Thoracic aorta (tissue), 2 donors: ENCODE results near the gene EXOC6. TPM values are rescaled to one million over a fixed set of nuclear protein-coding genes. Genes with fewer than 3 reads are reported as not detected.

ENCODE experiments used
- ATAC-seq: fragments of 150-250 bp; one replicate; pipeline ENCODE4 v1.8.0; 2017; ENCODE audit warnings: low read depth; ENCODE audit not compliant: insufficient number of reproducible peaks, low FRiP score
- DNase-seq: peaks from one replicate; pipeline ENCODE4 v3.0.0-alpha.2; 2020; ENCODE audit warnings: low spot score
- H3K27ac ChIP-seq, 2 donors: fragments of 200-600 bp; sonication (generic); 1 replicate in 1 of 2; 2 replicates in 1 of 2; pipeline ENCODE4 v1.5.1; 2016; ENCODE audit warnings: mild to moderate bottlenecking in 2 of 2, moderate library complexity in 2 of 2
- H3K27me3 ChIP-seq: fragments of 200-600 bp; sonication (generic); replicated peaks from 2 replicates; pipeline ENCODE4 v1.6.0; 2016; ENCODE audit warnings: mild to moderate bottlenecking; ENCODE audit not compliant: insufficient read depth
- H3K36me3 ChIP-seq: fragments of 200-600 bp; sonication (generic); one replicate; pipeline ENCODE4 v1.5.1; 2016
- H3K4me1 ChIP-seq, 2 donors: fragments of 200-600 bp; sonication (generic); 1 replicate in 1 of 2; 2 replicates in 1 of 2; pipeline versions ENCODE4 v1.5.1 to v1.6.0; 2016; ENCODE audit warnings: low read depth in 2 of 2, mild to moderate bottlenecking in 1 of 2; ENCODE audit not compliant: control insufficient read depth in 1 of 2
- H3K4me3 ChIP-seq: fragments of 200-600 bp; sonication (generic); 2 replicates; pipeline ENCODE4 v1.5.1; 2016; ENCODE audit warnings: mild to moderate bottlenecking
- H3K9me3 ChIP-seq: fragments of 200-600 bp; sonication (generic); 2 replicates; pipeline ENCODE4 v1.5.1; 2016
- total RNA-seq, 2 donors: library from RNA; depleted of rRNA; stranded (reverse); fragments of >200 nt; gene quantifications; one replicate each; pipeline versions ENCODE4 v1.1.0 to v1.2.3, GENCODE V29; 2016
- TF ChIP-seq, protein P1 (sequence below): fragments of 200-600 bp; sonication (generic); IDR thresholded peaks from one replicate; pipeline ENCODE4 v1.5.1; 2019; ENCODE audit warnings: antibody characterized with exemption

The EXOC6 gene
- total RNA-seq, 2 donors from 2014 or later, result 13.3 to 16.8 TPM

DNA sequence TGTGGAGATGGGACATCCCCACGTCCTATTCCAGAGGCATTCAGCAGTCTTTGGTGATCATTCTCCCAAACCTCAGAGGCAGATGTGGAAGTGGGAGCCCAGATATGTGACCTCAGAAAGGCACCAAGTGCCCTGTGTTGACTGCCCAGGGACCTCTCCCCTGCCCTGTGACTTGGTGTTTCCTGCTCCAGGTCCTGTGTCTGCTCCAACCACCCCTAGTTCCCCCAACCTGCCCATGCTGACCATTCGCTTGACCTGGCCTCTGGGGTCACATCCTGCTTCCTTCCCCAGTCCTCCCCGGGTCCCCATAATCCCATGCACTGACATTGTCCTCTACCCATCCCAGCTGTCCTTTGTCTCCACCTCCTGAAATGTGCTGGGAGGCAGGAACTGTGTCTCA is 233.0 kb downstream of the EXOC6 start:
- Histone ChIP-seq H3K27me3 (no peaks in the 10 kb centered on the region), H3K36me3 (no peaks in the 10 kb centered on the region), H3K4me1 (no peaks in the 10 kb centered on the region), H3K9me3 (no peaks in the 10 kb centered on the region), H3K27ac (no peak overlapping the region), H3K4me3 (no peak overlapping the region)
- DNase-seq, result no peak
- TF ChIP-seq, protein P1, sequence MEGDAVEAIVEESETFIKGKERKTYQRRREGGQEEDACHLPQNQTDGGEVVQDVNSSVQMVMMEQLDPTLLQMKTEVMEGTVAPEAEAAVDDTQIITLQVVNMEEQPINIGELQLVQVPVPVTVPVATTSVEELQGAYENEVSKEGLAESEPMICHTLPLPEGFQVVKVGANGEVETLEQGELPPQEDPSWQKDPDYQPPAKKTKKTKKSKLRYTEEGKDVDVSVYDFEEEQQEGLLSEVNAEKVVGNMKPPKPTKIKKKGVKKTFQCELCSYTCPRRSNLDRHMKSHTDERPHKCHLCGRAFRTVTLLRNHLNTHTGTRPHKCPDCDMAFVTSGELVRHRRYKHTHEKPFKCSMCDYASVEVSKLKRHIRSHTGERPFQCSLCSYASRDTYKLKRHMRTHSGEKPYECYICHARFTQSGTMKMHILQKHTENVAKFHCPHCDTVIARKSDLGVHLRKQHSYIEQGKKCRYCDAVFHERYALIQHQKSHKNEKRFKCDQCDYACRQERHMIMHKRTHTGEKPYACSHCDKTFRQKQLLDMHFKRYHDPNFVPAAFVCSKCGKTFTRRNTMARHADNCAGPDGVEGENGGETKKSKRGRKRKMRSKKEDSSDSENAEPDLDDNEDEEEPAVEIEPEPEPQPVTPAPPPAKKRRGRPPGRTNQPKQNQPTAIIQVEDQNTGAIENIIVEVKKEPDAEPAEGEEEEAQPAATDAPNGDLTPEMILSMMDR, result no peak
- no peak for ATAC-seq

DNA sequence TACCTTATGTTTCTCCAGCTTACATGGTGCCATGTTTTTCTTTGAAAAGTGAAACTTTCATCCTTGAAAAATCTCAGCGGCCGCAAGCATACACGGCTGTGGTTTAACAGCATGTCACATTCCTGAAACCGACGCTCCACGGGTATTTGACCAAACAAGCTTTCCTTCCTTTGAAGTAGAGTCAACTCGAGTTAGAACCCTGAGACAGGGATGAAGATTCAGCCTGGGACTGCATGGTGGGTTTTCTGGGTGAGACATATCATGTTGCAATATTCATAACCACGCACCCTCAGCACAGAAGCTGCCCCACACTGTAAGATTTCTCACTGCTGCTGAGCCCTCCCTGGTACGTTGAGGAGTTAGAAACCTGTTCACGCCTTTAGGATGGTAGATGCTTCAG is 233.5 kb downstream of the EXOC6 start:
- no peaks in the 10 kb centered on the region for H3K4me1 ChIP-seq
- no peak overlapping the region for H3K27ac ChIP-seq
- H3K9me3 ChIP-seq, result no peaks in the 10 kb centered on the region
- DNase-seq (no peak), ATAC-seq (no peak)
- no peaks in the 10 kb centered on the region for H3K27me3 ChIP-seq
- TF ChIP-seq, protein P1, result no peak
- no peak overlapping the region for H3K4me3 ChIP-seq
- H3K36me3 ChIP-seq, result no peaks in the 10 kb centered on the region

DNA sequence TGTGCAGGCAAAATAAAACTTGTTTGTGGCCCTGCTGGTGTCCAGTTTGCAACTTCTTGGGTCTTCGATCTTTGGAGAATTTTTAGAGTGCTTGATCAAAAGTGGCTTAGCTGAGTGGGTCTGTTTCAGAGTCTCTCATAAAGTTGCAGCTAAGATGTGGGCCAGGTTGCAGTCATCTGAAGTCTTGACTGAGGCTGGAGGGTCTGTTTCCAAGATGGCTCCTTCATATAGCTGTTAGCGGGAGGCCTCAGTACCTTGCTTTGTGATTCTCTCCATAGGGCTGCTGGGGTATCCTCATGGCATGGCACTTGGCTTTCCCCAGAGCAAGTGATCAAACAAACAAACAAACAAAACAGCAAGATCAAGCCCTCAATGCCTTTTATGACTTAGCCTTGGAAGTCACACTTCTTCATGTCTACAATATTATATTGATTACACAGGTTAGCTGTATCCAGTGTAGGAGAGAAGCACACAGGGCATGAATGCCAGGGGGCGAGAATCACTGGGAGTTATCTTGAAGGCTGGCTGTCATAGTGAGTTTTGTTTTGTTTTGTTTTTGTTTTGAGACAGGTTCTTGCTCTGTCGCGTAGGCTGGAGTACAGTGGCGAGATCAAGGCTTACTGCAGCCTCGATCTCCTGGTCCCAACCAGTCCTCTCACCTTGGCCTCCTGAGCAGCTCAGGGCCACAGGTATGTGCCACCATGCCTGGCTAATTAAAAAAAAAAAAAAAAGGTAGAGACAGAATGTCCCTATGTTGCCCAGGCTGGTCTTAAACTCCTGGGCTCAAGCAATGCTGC is 235.6 kb downstream of the EXOC6 start:
- no peaks in the 10 kb centered on the region for H3K4me1 ChIP-seq
- no peak for DNase-seq
- TF ChIP-seq, protein P1, result no peak
- no peaks in the 10 kb centered on the region for H3K9me3 ChIP-seq
- ATAC-seq, result no peak
- H3K4me3 ChIP-seq, result no peak overlapping the region
- no peak overlapping the region for H3K27ac ChIP-seq
- no peaks in the 10 kb centered on the region for H3K27me3 ChIP-seq
- no peaks in the 10 kb centered on the region for H3K36me3 ChIP-seq

DNA sequence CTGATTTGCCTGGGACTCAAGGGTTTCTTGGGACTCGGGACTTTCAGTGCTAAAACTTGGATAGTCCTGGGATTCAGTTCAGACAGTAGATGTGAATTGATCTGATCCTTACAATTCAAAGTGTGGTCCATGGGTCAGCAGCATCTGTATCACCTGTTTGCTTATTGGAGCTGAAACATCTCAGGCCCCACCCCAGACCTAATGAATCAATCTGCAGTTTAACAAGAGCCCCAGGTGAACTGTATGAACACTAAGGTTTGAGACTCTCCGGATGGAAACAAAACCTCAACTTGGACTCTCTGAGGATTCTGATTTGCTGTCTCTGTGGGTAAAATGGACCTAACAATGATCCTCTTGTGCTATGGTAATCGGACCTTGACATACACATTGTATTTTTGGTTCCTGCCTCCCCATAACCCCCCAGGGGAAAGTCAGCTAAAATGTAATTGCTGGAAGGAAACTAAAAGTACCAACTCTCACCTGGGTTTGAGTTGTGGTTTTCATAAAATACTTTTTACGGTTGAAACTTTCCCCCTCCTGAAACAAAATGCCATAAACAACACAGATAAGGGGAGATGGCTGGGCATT is 237.0 kb downstream of the EXOC6 start:
- no peaks in the 10 kb centered on the region for H3K4me1 ChIP-seq
- no peak overlapping the region for H3K4me3 ChIP-seq
- ATAC-seq, result no peak
- no peaks in the 10 kb centered on the region for H3K9me3 ChIP-seq
- H3K27me3 ChIP-seq, result no peaks in the 10 kb centered on the region
- H3K27ac ChIP-seq, result no peak overlapping the region
- no peak for DNase-seq
- H3K36me3 ChIP-seq, result no peaks in the 10 kb centered on the region
- TF ChIP-seq, protein P1, result no peak

DNA sequence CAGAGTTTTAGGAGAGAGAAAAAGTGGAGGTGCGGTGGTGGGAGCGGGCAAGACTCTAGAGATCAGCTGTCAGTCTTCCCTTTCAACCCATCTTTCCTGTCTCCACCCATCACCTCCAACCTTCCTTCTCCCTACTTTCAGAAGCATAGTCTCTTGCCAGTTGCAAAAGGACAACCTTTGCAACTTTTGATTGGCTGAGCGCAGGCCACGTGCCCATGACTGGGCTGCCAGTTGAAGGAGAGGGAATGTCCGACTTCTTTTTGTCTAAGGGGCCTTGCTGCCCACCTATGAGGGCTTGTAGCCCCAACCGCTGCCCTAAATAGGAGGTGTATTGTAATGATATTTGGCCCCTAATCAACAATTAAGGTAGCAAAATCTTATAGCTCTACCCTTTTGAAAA is 238.0 kb downstream of the EXOC6 start:
- no peak overlapping the region for H3K27ac ChIP-seq
- ATAC-seq, result no peak
- H3K9me3 ChIP-seq, result no peaks in the 10 kb centered on the region
- no peaks in the 10 kb centered on the region for H3K36me3 ChIP-seq
- no peak overlapping the region for H3K4me3 ChIP-seq
- no peak for DNase-seq
- no peaks in the 10 kb centered on the region for H3K4me1 ChIP-seq
- TF ChIP-seq, protein P1, result no peak
- H3K27me3 ChIP-seq, result no peaks in the 10 kb centered on the region
